ENCODE results near the gene RBM4B. TPM values are rescaled to one million over a fixed set of nuclear protein-coding genes. Genes with fewer than 3 reads are reported as not detected.

The RBM4B gene
- total RNA-seq, 1 donor from 2014 or later = 17.4 TPM

DNA sequence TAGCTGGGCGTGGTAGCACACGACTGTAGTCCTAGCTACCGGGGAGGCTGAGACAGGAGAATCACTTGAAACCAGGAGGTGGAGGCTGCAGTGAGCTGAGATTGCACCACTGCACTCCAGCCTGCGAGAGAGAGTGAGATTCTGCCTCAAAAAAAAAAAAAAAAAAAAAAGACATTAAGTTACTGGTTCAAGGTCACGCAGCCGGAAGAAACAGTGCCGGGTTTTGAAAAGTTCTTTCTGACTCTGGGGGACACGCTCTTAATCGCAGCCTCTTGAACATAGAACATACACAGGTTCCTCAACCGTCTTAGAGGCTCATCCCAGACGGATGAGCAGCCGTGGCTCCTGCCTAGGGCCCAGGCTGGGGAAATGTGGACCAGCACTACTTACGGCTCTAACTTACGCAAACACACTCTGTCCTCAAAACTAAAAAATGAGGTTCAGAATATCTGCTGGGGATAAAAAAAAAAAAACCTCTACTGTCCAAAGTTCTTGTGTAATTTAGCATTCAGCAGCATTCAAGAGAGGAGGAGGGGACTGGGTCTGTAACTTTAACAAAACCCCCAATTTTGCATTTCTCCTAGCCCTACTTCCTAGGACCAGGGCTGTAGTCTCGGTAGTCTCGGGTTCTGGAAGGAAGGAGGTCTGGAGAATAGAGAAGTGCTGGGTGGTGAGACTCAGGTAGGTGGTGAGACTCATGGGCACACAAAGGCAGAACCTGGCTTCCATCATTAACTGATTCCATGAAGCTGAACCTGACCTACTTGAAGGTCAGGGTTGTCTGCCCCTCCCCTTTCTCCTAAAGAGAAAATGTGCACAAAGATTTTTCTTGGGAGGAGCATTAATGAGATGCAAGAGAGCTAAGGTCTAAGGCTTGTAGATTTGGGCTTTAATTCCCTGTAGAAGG, 45.3 kb upstream of the RBM4B start:
- H3K27ac ChIP-seq = no peak overlapping the region

DNA sequence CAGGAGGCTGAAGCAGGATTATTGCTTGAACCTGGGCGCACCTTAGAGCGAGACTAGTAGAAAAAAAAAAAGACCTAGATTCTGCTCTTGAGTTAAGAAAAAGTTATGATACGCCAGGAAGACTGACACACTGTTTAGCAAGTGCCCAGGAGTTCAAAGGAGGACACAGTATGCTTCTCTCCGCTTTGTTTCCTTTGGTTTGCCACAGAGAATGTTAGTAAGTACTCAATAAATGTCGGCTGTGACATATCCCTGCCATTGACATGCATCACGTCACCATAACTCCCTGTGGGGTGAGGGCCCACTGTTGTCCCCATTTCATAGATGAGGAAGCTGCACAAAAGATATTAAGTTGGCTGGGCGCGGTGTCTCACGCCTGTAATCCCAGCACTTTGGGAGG, 44.3 kb upstream of the RBM4B start:
- Histone ChIP-seq H3K27me3 (no peaks in the 10 kb centered on the region), H3K4me1 (peaks cover 4% of the 10 kb centered on the region), H3K4me3 (no peak overlapping the region), H3K9me3 (no peaks in the 10 kb centered on the region), H3K36me3 (no peaks in the 10 kb centered on the region), H3K27ac (no peak overlapping the region)
- intact Hi-C loops (cut with DNase I) = no loop called here
- TF ChIP-seq POLR2AphosphoS5 (IDR thresholded peaks at IDR 0.05; ENCODE audit: insufficient read depth in 1 of 2, low read depth in 1 of 2) = no peak
- TF ChIP-seq POLR2A (IDR thresholded peaks at IDR 0.05) = no peak
- no peak for TF ChIP-seq CTCF (IDR thresholded peaks at IDR 0.05)
- no peak for DNase-seq (ENCODE audit: extremely low spot score in 2 of 2)

More for the DNA sequence above, 45.3 kb upstream of the RBM4B start:
- Histone ChIP-seq H3K4me1 (peaks cover 9% of the 10 kb centered on the region), H3K27me3 (no peaks in the 10 kb centered on the region), H3K4me3 (no peak overlapping the region), H3K9me3 (no peaks in the 10 kb centered on the region), H3K36me3 (no peaks in the 10 kb centered on the region)
- DNase-seq (ENCODE audit: extremely low spot score in 2 of 2) = no peak
- intact Hi-C loops (cut with DNase I) = no loop called here
- TF ChIP-seq POLR2A (IDR thresholded peaks at IDR 0.05) = no peak
- TF ChIP-seq CTCF (IDR thresholded peaks at IDR 0.05) = no peak
- TF ChIP-seq POLR2AphosphoS5 (IDR thresholded peaks at IDR 0.05; ENCODE audit: insufficient read depth in 1 of 2, low read depth in 1 of 2) = no peak

- no peak overlapping the region for H3K4me3 ChIP-seq
- no peaks in the 10 kb centered on the region for H3K36me3 ChIP-seq
- no peaks in the 10 kb centered on the region for H3K4me1 ChIP-seq
- intact Hi-C loops (cut with DNase I) = no loop called here
- no peaks in the 10 kb centered on the region for H3K9me3 ChIP-seq
- DNase-seq (ENCODE audit: extremely low spot score in 2 of 2) = no peak
- no peaks in the 10 kb centered on the region for H3K27me3 ChIP-seq
- no peak overlapping the region for H3K27ac ChIP-seq
- TF ChIP-seq POLR2AphosphoS5 (IDR thresholded peaks at IDR 0.05; ENCODE audit: insufficient read depth in 1 of 2, low read depth in 1 of 2) (no peak), POLR2A (IDR thresholded peaks at IDR 0.05) (no peak), CTCF (IDR thresholded peaks at IDR 0.05) (no peak)
Measured at GRCh38 chr11:66720899-66721470, 43.3 kb upstream of the RBM4B start.

GRCh38 chr11:66720223-66720898, 42.7 kb upstream of the RBM4B start:
- Histone ChIP-seq H3K9me3 (no peaks in the 10 kb centered on the region), H3K27ac (no peak overlapping the region), H3K4me3 (no peak overlapping the region), H3K36me3 (no peaks in the 10 kb centered on the region), H3K27me3 (no peaks in the 10 kb centered on the region), H3K4me1 (no peaks in the 10 kb centered on the region)
- DNase-seq (ENCODE audit: extremely low spot score in 2 of 2) = no peak
- intact Hi-C loops (cut with DNase I) = no loop called here
- TF ChIP-seq CTCF (IDR thresholded peaks at IDR 0.05) = no peak
- no peak for TF ChIP-seq POLR2AphosphoS5 (IDR thresholded peaks at IDR 0.05; ENCODE audit: insufficient read depth in 1 of 2, low read depth in 1 of 2)
- TF ChIP-seq POLR2A (IDR thresholded peaks at IDR 0.05) = no peak
